Anterior cingulate cortex (tissue), 58 donors: Measurements from ENCODE around the gene DUXA.

Source experiments
- DNase-seq, 58 donors: peaks; one replicate each; lab custom pipeline; 2025; lab: John Stamatoyannopoulos, UW

DUXA gene

DNA sequence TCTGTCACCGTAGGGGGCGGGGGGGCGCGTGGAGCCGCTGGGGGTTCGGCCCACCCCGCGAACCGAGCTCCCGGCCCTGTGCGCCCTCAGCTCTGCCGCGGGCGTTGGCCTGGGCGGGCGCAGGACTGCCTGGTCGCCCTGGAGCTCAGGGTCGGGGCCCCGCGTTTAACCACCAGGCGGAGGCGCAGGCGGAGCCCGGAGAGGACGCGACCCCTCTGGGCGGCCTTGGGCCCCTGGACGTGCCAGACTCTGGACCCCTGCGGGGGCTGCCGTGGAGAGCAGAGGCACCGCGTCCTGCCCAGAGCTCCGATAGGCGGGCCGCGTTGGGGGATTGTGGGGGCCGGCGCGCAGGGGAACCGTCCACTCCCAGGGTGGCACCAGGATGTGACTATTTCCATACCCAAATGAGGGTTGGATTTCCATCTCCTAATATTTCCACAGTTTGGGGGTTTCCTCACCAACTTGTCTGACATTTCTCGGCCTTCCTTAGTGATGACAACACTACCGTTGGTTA, 60.5 kb downstream of the DUXA start:
- DNase-seq, result no peak

GRCh38 chr19:57105976-57106721, 61.1 kb downstream of the DUXA start:
- DNase-seq, result peak in 3 of 58 donors; percentile 0 to 2 (median 1)
